H9 (cell line): ENCODE measurements around the gene MAP1B. TPM values are rescaled to one million over a fixed set of nuclear protein-coding genes. Genes with fewer than 3 reads are reported as not detected.

ENCODE experiments used
- DNase-seq: peaks from one replicate; pipeline ENCODE4 v3.0.0-alpha.2; 2017
- H2AFZ ChIP-seq: one replicate; pipeline ENCODE4 v1.6.1; 2013; ENCODE audit warnings: mild to moderate bottlenecking, low read length, control low read depth, moderate library complexity
- H2AK5ac ChIP-seq: 2 replicates; pipeline ENCODE4 v1.6.1; 2013; ENCODE audit warnings: low read length, control low read depth, mixed read lengths; ENCODE audit not compliant: insufficient read length
- H2BK120ac ChIP-seq: one replicate; pipeline ENCODE4 v1.6.1; 2013; ENCODE audit warnings: low read depth, mild to moderate bottlenecking, low read length, control low read depth, inconsistent platforms; ENCODE audit not compliant: poor library complexity, severe bottlenecking
- H2BK12ac ChIP-seq: 2 replicates; pipeline ENCODE4 v1.6.1; 2013; ENCODE audit warnings: low read length, control low read depth, mixed read lengths, low read depth; ENCODE audit not compliant: insufficient read length
- H2BK15ac ChIP-seq: 2 replicates; pipeline ENCODE4 v1.6.1; 2013; ENCODE audit warnings: low read depth, low read length, control low read depth
- H2BK20ac ChIP-seq: one replicate; pipeline ENCODE4 v1.6.1; 2013; ENCODE audit warnings: low read depth, mild to moderate bottlenecking, low read length, control low read depth, inconsistent platforms; ENCODE audit not compliant: poor library complexity, severe bottlenecking
- H2BK5ac ChIP-seq: 2 replicates; pipeline ENCODE4 v1.6.1; 2013; ENCODE audit warnings: low read length, control low read depth, mixed read lengths; ENCODE audit not compliant: insufficient read length
- H3K14ac ChIP-seq: 2 replicates; pipeline ENCODE4 v1.6.1; 2013; ENCODE audit warnings: low read length, control low read depth; ENCODE audit not compliant: insufficient read depth
- H3K18ac ChIP-seq: 2 replicates; pipeline ENCODE4 v1.6.1; 2013; ENCODE audit warnings: low read depth, mild to moderate bottlenecking, mixed read lengths, low read length, control low read depth; ENCODE audit not compliant: insufficient read length
- H3K23ac ChIP-seq: 2 replicates; pipeline ENCODE4 v1.6.1; 2013; ENCODE audit warnings: low read length, control low read depth, mixed read lengths, low read depth; ENCODE audit not compliant: insufficient read length
- H3K23me2 ChIP-seq: 2 replicates; pipeline ENCODE4 v1.6.1; 2013; ENCODE audit warnings: low read depth, mild to moderate bottlenecking, mixed read lengths, low read length, control low read depth; ENCODE audit not compliant: insufficient read length, poor library complexity, severe bottlenecking
- H3K27ac ChIP-seq: 2 replicates; pipeline ENCODE4 v1.5.1; 2013; ENCODE audit warnings: low read length, control low read depth, mixed read lengths, low read depth; ENCODE audit not compliant: insufficient read length
- H3K27me3 ChIP-seq: 2 replicates; pipeline ENCODE4 v1.6.1; 2013; ENCODE audit warnings: low read length, control low read depth, inconsistent platforms; ENCODE audit not compliant: insufficient read depth
- H3K4ac ChIP-seq: 2 replicates; pipeline ENCODE4 v1.6.1; 2013; ENCODE audit warnings: low read depth, mild to moderate bottlenecking, control low read depth, inconsistent platforms, low read length, moderate library complexity
- H3K4me1 ChIP-seq: 2 replicates; pipeline ENCODE4 v1.6.1; 2013; ENCODE audit warnings: low read length, control low read depth, inconsistent platforms; ENCODE audit not compliant: insufficient read depth
- H3K4me2 ChIP-seq: 2 replicates; pipeline ENCODE4 v1.6.1; 2013; ENCODE audit warnings: low read length, control low read depth, mixed read lengths; ENCODE audit not compliant: insufficient read length, insufficient read depth
- H3K56ac ChIP-seq: 2 replicates; pipeline ENCODE4 v1.6.1; 2013; ENCODE audit warnings: low read depth, mild to moderate bottlenecking, mixed read lengths, low read length, control low read depth; ENCODE audit not compliant: insufficient read length
- H3K79me1 ChIP-seq: 2 replicates; pipeline ENCODE4 v1.6.1; 2013; ENCODE audit warnings: low read depth, mild to moderate bottlenecking, moderate library complexity, low read length, control low read depth, inconsistent platforms; ENCODE audit not compliant: insufficient read depth, poor library complexity, severe bottlenecking
- H3K79me2 ChIP-seq: 2 replicates; pipeline ENCODE4 v1.6.1; 2013; ENCODE audit warnings: low read length, control low read depth, inconsistent platforms; ENCODE audit not compliant: insufficient read depth
- H3K9ac ChIP-seq: 2 replicates; pipeline ENCODE4 v1.6.1; 2013; ENCODE audit warnings: low read length, control low read depth, mixed read lengths; ENCODE audit not compliant: insufficient read length; ENCODE audit errors: extremely low read depth
- H3K9me3 ChIP-seq: one replicate; pipeline ENCODE4 v1.6.1; 2013; ENCODE audit warnings: low read depth, low read length, inconsistent platforms; ENCODE audit not compliant: control insufficient read depth
- H3T11ph ChIP-seq: one replicate; pipeline ENCODE4 v1.6.1; 2013; ENCODE audit warnings: mild to moderate bottlenecking, low read length, control low read depth, inconsistent platforms
- H4K20me1 ChIP-seq: one replicate; pipeline ENCODE4 v1.6.1; 2013; ENCODE audit not compliant: control insufficient read depth, insufficient read length, insufficient read depth
- H4K5ac ChIP-seq: 2 replicates; pipeline ENCODE4 v1.6.1; 2013; ENCODE audit warnings: low read depth, mild to moderate bottlenecking, mixed read lengths, low read length, control low read depth; ENCODE audit not compliant: insufficient read length
- H4K8ac ChIP-seq: replicated peaks from 2 replicates; pipeline ENCODE4 v1.6.1; 2013; ENCODE audit warnings: low read length, control low read depth, mixed read lengths, low read depth; ENCODE audit not compliant: insufficient read length
- H4K91ac ChIP-seq: 2 replicates; pipeline ENCODE4 v1.6.1; 2013; ENCODE audit warnings: low read depth, mild to moderate bottlenecking, moderate library complexity, mixed read lengths, low read length, control low read depth; ENCODE audit not compliant: insufficient read length
- H3K27ac Mint-ChIP-seq, 3 experiments: 2 replicates in 2 of 3; 3 replicates in 1 of 3; pipeline ENCODE4 v1.8.0; 2020 to 2021; ENCODE audit warnings: mixed read lengths in 3 of 3, mild to moderate bottlenecking in 1 of 3, moderate library complexity in 1 of 3
- H3K27me3 Mint-ChIP-seq: 2 replicates; pipeline ENCODE4 v1.8.0; 2021; ENCODE audit warnings: low read depth, mild to moderate bottlenecking, moderate library complexity, mixed read lengths
- H3K36me3 Mint-ChIP-seq, 3 experiments: 2 replicates in 2 of 3; 3 replicates in 1 of 3; pipeline ENCODE4 v1.8.0; 2020 to 2021; ENCODE audit warnings: low read depth in 3 of 3, mixed read lengths in 3 of 3; ENCODE audit not compliant: insufficient read depth in 1 of 3
- H3K4me1 Mint-ChIP-seq, 2 experiments: 2 replicates each; pipeline ENCODE4 v1.8.0; 2020; ENCODE audit warnings: mixed read lengths in 2 of 2
- H3K4me3 Mint-ChIP-seq, 2 experiments: 2 replicates in 1 of 2; 3 replicates in 1 of 2; pipeline ENCODE4 v1.8.0; 2020 to 2021; ENCODE audit warnings: mild to moderate bottlenecking in 2 of 2, mixed read lengths in 2 of 2, moderate library complexity in 1 of 2
- H3K9me3 Mint-ChIP-seq, 2 experiments: 2 replicates in 1 of 2; 3 replicates in 1 of 2; pipeline ENCODE4 v1.8.0; 2020; ENCODE audit warnings: mild to moderate bottlenecking in 2 of 2, mixed read lengths in 2 of 2, moderate library complexity in 1 of 2
- CTCF ChIP-seq: fragments of 200-600 bp; sonication (generic); conservative IDR thresholded peaks from 3 replicates; pipeline ENCODE4 v1.8.0; 2021; ENCODE audit warnings: antibody characterized with exemption, mild to moderate bottlenecking
- WGBS: extraction: QIAGEN DNeasy Blood & Tissue Kit; methylation state at CpG from one replicate; pipeline ENCODE4 v1.1.7; 2013; ENCODE audit warnings: missing lambda C conversion rate, low lambda C conversion rate, mixed read lengths; ENCODE audit not compliant: insufficient read length; ENCODE audit errors: extremely low coverage; 5-methylcytosine and 5-hydroxymethylcytosine counted together
- total RNA-seq: library from RNA; stranded (reverse); gene quantifications from 2 replicates; pipeline ENCODE4 v1.2.1, GENCODE V29; 2021

MAP1B gene
- total RNA-seq, 1 experiment from 2014 or later: 67.5 TPM

DNA sequence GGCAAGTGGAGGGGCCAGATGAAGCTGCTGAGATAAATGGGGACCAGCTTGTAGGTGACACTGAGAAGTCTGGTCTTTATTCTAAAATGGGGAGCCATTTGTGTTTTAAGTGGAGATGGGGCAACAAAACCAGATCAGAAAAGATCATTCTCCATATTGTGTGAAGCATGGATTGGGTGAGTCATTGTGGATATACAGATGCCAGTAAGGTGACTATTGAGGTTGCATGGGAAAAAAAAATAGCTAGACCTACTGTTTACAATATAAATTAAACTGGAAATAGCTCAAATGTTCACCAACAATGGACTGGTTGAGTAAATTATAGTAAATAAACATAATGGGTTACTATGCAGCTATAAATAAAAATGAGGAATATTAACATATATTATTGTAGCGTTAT, 5.4 kb upstream of the MAP1B start:
- Histone ChIP-seq H2AFZ (no peak overlapping the region), H3K14ac (no peak overlapping the region), H2BK15ac (no peak overlapping the region), H4K20me1 (no peaks in the 10 kb centered on the region), H3T11ph (no peak overlapping the region), H3K4me1 (no peaks in the 10 kb centered on the region), H3K27me3 (no peaks in the 10 kb centered on the region), H2BK120ac (no peak overlapping the region), H2BK20ac (no peak overlapping the region), H2AK5ac (no peak overlapping the region), H3K18ac (no peak overlapping the region), H4K8ac (no peak overlapping the region), H3K9me3 (no peaks in the 10 kb centered on the region), H4K91ac (no peak overlapping the region), H3K23me2 (peaks cover 3% of the 10 kb centered on the region), H4K5ac (no peak overlapping the region), H3K23ac (no peak overlapping the region), H3K79me1 (no peaks in the 10 kb centered on the region), H3K79me2 (no peaks in the 10 kb centered on the region), H3K27ac (no peak overlapping the region), H3K4ac (no peak overlapping the region), H2BK12ac (no peak overlapping the region), H3K56ac (no peak overlapping the region), H3K4me2 (no peak overlapping the region), H2BK5ac (no peak overlapping the region), H3K9ac (no peak overlapping the region)
- H3K27ac Mint-ChIP-seq: 0 out of 7 replicates have a peak overlapping the region, but pooled peaks of 1 of the 3 experiments have one; percentile 1
- no peak for TF ChIP-seq CTCF
- no peaks in the 10 kb centered on the region for H3K9me3 Mint-ChIP-seq
- no peak overlapping the region for H3K4me3 Mint-ChIP-seq
- no peak for DNase-seq
- no peaks in the 10 kb centered on the region; the same call in 1 of the 2 replicates for H3K27me3 Mint-ChIP-seq
- H3K4me1 Mint-ChIP-seq: peaks cover 7 to 12% of the 10 kb centered on the region in 2 experiments; a peak in 3 of 4 replicates
- WGBS: 100% methylated on average over 1 of the region's 1 CpG
- no peaks in the 10 kb centered on the region for H3K36me3 Mint-ChIP-seq
